ENCODE measurements around the gene ADCY5.

Gene ADCY5

GRCh38 chr3:123429362-123430125, 19.3 kb downstream of the ADCY5 start:
- DNase-seq (ENCODE audit: low read depth in 2 of 2) = no peak

GRCh38 chr3:123424999-123425712, 23.7 kb downstream of the ADCY5 start:
- no peak for DNase-seq (ENCODE audit: low read depth in 2 of 2)

- no peak for DNase-seq (ENCODE audit: low read depth in 2 of 2)
Observed at GRCh38 chr3:123424321-123424998, 24.4 kb downstream of the ADCY5 start.

GRCh38 chr3:123423806-123424205, 25.1 kb downstream of the ADCY5 start:
- DNase-seq (ENCODE audit: low read depth in 2 of 2) = no peak

GRCh38 chr3:123423031-123423430, 25.9 kb downstream of the ADCY5 start:
- DNase-seq (ENCODE audit: low read depth in 2 of 2) = no peak

- DNase-seq (ENCODE audit: low read depth in 2 of 2) = no peak
Observed at GRCh38 chr3:123422457-123422856, 26.4 kb downstream of the ADCY5 start.

- peak in 1 of 2 experiments; percentile 2 for DNase-seq (ENCODE audit: low read depth in 2 of 2)
Observed at GRCh38 chr3:123421353-123422174, 27.3 kb downstream of the ADCY5 start.

- no peak for DNase-seq (ENCODE audit: low read depth in 2 of 2)
Observed at GRCh38 chr3:123420416-123420968, 28.4 kb downstream of the ADCY5 start.

GRCh38 chr3:123419850-123420297, 29.0 kb downstream of the ADCY5 start:
- no peak for DNase-seq (ENCODE audit: low read depth in 2 of 2)

- no peak for DNase-seq (ENCODE audit: low read depth in 2 of 2)
Observed at GRCh38 chr3:123419181-123419849, 29.6 kb downstream of the ADCY5 start.

GRCh38 chr3:123416647-123417046, 32.2 kb downstream of the ADCY5 start:
- no peak for DNase-seq (ENCODE audit: low read depth in 2 of 2)

GRCh38 chr3:123416173-123416572, 32.7 kb downstream of the ADCY5 start:
- no peak for DNase-seq (ENCODE audit: low read depth in 2 of 2)

- DNase-seq (ENCODE audit: low read depth in 2 of 2) = no peak
Observed at GRCh38 chr3:123414973-123415775, 33.7 kb downstream of the ADCY5 start.

GRCh38 chr3:123412811-123413604, 35.9 kb downstream of the ADCY5 start:
- no peak for DNase-seq (ENCODE audit: low read depth in 2 of 2)

- DNase-seq (ENCODE audit: low read depth in 2 of 2) = no peak
Observed at GRCh38 chr3:123412076-123412475, 36.8 kb downstream of the ADCY5 start.

- no peak for DNase-seq (ENCODE audit: low read depth in 2 of 2)
Observed at GRCh38 chr3:123411340-123412040, 37.4 kb downstream of the ADCY5 start.

GRCh38 chr3:123410149-123410515, 38.8 kb downstream of the ADCY5 start:
- no peak for DNase-seq (ENCODE audit: low read depth in 2 of 2)

- DNase-seq (ENCODE audit: low read depth in 2 of 2) = no peak
Observed at GRCh38 chr3:123409443-123410148, 39.3 kb downstream of the ADCY5 start.

All from fibroblast of skin of left quadriceps (primary cell).